Heart left ventricle (tissue), 16 donors: ENCODE results near the gene TNNI3K. TPM values are rescaled to one million over a fixed set of nuclear protein-coding genes. Genes with fewer than 3 reads are reported as not detected.
A peak's percentile ranks its signal among the peaks of the same experiment; 100 is the strongest.

Experiments
- ATAC-seq, 4 donors: fragments of 200-7000 bp; cut with Tn5 transposase; one replicate each; pipeline ENCODE4 v1.9.1; 2020 to 2022; ENCODE audit warnings: moderate library complexity in 4 of 4, mild to moderate bottlenecking in 3 of 4, moderate number of reproducible peaks in 1 of 4
- DNase-seq, 5 donors: peaks; one replicate each; pipeline ENCODE4 v3.0.0-alpha.2; 2020
- H3K27ac ChIP-seq, 12 donors: fragments of 200-600 bp; sonication (generic) in 4 of 12; one replicate each; pipeline versions ENCODE4 v1.5.0 to v1.8.0; 2016 to 2022; ENCODE audit warnings: mild to moderate bottlenecking in 2 of 12
- H3K27me3 ChIP-seq, 9 donors: fragments of 200-600 bp; sonication (generic) in 2 of 9; one replicate each; pipeline versions ENCODE4 v1.5.1 to v1.8.0; 2016 to 2022; ENCODE audit warnings: mild to moderate bottlenecking in 3 of 9
- H3K36me3 ChIP-seq, 9 donors: fragments of 200-600 bp; sonication (generic) in 2 of 9; one replicate each; pipeline versions ENCODE4 v1.5.0 to v1.8.0; 2018 to 2022; ENCODE audit warnings: mild to moderate bottlenecking in 2 of 9
- H3K4me1 ChIP-seq, 12 donors: fragments of 200-600 bp; sonication (generic) in 4 of 12; one replicate each; pipeline versions ENCODE4 v1.5.0 to v1.8.0; 2016 to 2022; ENCODE audit warnings: mild to moderate bottlenecking in 3 of 12
- H3K4me3 ChIP-seq, 12 donors: fragments of 200-600 bp; sonication (generic) in 4 of 12; one replicate each; pipeline versions ENCODE4 v1.5.0 to v1.8.0; 2017 to 2022; ENCODE audit warnings: mild to moderate bottlenecking in 9 of 12, moderate library complexity in 4 of 12
- H3K9me3 ChIP-seq, 12 donors: fragments of 200-600 bp; sonication (generic) in 4 of 12; one replicate each; pipeline versions ENCODE4 v1.5.0 to v1.8.0; 2016 to 2022; ENCODE audit warnings: mild to moderate bottlenecking in 1 of 12
- POLR2A ChIP-seq, 2 donors: fragments of 450-650 bp; IDR thresholded peaks; one replicate each; pipeline ENCODE4 v1.6.1; 2017; ENCODE audit warnings: antibody characterized with exemption in 2 of 2, mild to moderate bottlenecking in 2 of 2, moderate library complexity in 2 of 2
- WGBS, 4 donors: extraction: QIAGEN DNeasy Blood & Tissue Kit in 2 of 4; methylation state at CpG; one replicate each; pipeline versions ENCODE4 v1.1.5 to v1.1.7; 2013 to 2018; 5-methylcytosine and 5-hydroxymethylcytosine counted together
- intact Hi-C, 10 donors: fragments of 100-400 bp; cut with DNase I; formaldehyde crosslinking; loops; one replicate each; pipeline versions ENCODE4 v1.11.1 to v1.14.2; 2022
- polyA plus RNA-seq, 2 donors: library from polyadenylated mRNA; stranded (reverse); fragments of 200-250 nt; gene quantifications; one replicate each; pipeline ENCODE4 v1.2.3, GENCODE V29; 2013
- total RNA-seq, 9 donors: library from RNA; depleted of rRNA in 2 of 9; stranded (reverse); fragments of >200 nt in 2 of 9; fragmentation: NEBNext Ultra II Directional in 3 of 9; extraction: Animal tissue kit (Norgen Biotek cat#: 25700) in 3 of 9; gene quantifications; one replicate each; pipeline versions ENCODE4 v1.1.0 to v1.2.4, GENCODE V29; 2016 to 2023
- TF ChIP-seq, protein P1 (sequence below), 12 donors: fragments of 200-600 bp; sonication (generic) in 4 of 12; IDR thresholded peaks; one replicate each; pipeline versions ENCODE4 v1.5.0 to v1.8.0; 2018 to 2022; ENCODE audit warnings: antibody characterized with exemption in 12 of 12, mild to moderate bottlenecking in 5 of 12
- donor health status: ischemic (EF 13 %, LVEDD 7.1; RV severe dilation, severe dysfunction).
- donor health status: healthy with polysubstance abuse.
- donor health status: DM: no; HTN: yes; CAD: no.
- donor health status: DM: no; HTN: no; CAD: no.
- donor health status: ischemic (EF 25% LVEDD 6.9; RV normal size, moderate dysfunction).
- donor health status: ischemic (EF 25% LVEDD 5.7; RV mildly dilated, moderate dysfunction).
- donor health status: healthy.
- donor health status: DM: yes; HTN: yes; CAD: no.
- donor health status: ischemic (EF 35%, LVEDD 5.7; RV mildly dilated, moderate dysfunction).
- donor health status: nonischemic (EF 11% LVEDD 7.7; RV severe dilation, severe dysfunction).
- donor health status: DM: yes; HTN: yes; CAD: no.
- donor health status: PGD.
- donor health status: ischemic (EF 29% LVEDD 5.4; RV normal size, mild dysfunction).
- donor health status: nonischemic (EF 23%, LVEDD 6.1; RV moderate dilation, normal function).

Gene TNNI3K
- total and polyA plus RNA-seq, 11 donors = 11.5 to 108 (median 59.9) TPM

DNA sequence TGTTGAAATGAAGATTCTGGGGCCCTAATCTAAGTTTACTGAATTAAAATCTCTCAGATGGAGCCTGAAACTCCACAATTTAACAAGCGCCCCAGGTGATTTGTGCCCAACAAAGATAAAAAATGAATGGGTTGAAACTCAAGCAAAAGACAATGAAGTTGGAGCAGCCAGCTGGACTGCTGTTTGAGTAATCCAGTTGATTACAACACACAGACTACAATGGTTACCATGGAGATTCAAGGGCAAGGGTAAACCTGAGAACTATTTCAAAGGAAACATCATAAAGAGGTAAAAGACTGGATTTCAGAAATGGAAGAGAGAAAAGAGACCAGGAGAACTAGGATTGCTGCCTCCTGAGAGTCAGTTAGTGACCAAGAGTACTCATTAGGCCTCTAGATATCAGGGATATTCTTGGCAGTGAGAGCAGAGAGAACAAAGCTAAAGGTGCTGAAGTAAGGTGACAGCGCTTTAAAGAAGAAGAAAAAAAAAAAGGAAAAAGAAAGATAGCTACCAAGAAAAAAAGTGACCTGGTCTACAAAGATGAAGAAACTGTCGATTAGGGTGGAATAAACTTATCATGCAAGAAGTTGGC lies 232.7 kb downstream of the TNNI3K start:
- peak in 3 of 4 donors; percentile 31 to 56 (median 34) for ATAC-seq
- WGBS, 4 donors = 55 to 57% (median 55%) methylated on average over 3 of the region's 3 CpGs

DNA sequence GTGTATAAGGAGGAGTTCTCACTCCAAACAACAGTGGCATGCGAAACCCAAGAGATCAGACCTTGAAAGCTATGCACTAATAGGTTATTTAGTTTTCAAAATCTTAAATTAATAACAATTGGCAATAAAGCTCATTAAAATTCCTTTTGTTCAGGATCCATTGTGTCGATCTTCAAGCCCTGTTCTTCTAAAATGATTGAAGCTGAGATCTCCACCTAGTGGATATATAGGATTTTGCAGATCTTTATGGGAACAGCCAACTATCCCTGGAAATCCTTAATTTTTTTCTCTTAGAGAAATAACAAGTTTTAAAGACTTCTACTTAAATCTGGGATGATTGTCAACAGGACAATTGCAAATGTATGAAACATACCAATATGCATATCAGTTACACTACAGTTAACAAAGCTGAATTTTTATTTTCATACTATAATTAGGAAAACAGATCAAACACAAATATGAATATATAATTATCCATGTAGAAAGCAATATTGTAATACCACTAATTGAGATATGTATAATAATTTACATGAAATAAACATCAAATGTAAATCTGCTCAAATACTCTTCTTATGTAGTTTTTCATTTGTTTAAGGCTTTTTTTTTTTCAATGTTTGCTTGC lies 233.9 kb downstream of the TNNI3K start:
- no peak for TF ChIP-seq POLR2A (IDR thresholded peaks at IDR 0.05)
- TF ChIP-seq, protein P1, sequence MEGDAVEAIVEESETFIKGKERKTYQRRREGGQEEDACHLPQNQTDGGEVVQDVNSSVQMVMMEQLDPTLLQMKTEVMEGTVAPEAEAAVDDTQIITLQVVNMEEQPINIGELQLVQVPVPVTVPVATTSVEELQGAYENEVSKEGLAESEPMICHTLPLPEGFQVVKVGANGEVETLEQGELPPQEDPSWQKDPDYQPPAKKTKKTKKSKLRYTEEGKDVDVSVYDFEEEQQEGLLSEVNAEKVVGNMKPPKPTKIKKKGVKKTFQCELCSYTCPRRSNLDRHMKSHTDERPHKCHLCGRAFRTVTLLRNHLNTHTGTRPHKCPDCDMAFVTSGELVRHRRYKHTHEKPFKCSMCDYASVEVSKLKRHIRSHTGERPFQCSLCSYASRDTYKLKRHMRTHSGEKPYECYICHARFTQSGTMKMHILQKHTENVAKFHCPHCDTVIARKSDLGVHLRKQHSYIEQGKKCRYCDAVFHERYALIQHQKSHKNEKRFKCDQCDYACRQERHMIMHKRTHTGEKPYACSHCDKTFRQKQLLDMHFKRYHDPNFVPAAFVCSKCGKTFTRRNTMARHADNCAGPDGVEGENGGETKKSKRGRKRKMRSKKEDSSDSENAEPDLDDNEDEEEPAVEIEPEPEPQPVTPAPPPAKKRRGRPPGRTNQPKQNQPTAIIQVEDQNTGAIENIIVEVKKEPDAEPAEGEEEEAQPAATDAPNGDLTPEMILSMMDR (IDR thresholded peaks at IDR 0.05) = peak; percentile 39 to 75 (median 61)
- Histone ChIP-seq H3K4me1 (peaks cover 0 to 45% (median 23%) of the 10 kb centered on the region in 12 donors), H3K36me3 (peaks cover 0 to 11% (median 0%) of the 10 kb centered on the region in 9 donors), H3K27me3 (no peaks in the 10 kb centered on the region), H3K9me3 (no peaks in the 10 kb centered on the region), H3K27ac (peak overlapping the region in 8 of 12 donors; percentile 58 to 76 (median 69)), H3K4me3 (no peak overlapping the region)
- DNase-seq = no peak
- intact Hi-C loops = loop anchor here in 4 of 10 donors (5.0 to 10.0 kb wide), 4 partner anchors 84 to 234 kb away; partner anchors contain the start of gene TNNI3K (in 1 of the 4)
- WGBS, 4 donors = 10 to 18% (median 12%) methylated on average over 2 of the region's 2 CpGs
- peak in 2 of 4 donors; percentile 58 to 65 for ATAC-seq

More for the DNA sequence above, 232.7 kb downstream of the TNNI3K start:
- H3K9me3 ChIP-seq = no peaks in the 10 kb centered on the region
- H3K4me3 ChIP-seq = no peak overlapping the region
- intact Hi-C loops = loop anchor here in 4 of 10 donors (5.0 to 10.0 kb wide), 4 partner anchors 83 to 233 kb away; partner anchors contain the start of gene TNNI3K (in 1 of the 4)
- TF ChIP-seq POLR2A (IDR thresholded peaks at IDR 0.05) = no peak
- TF ChIP-seq, protein P1 (IDR thresholded peaks at IDR 0.05) = no peak
- H3K36me3 ChIP-seq = peaks cover 0 to 11% (median 0%) of the 10 kb centered on the region in 9 donors
- peaks cover 0 to 45% (median 24%) of the 10 kb centered on the region in 12 donors for H3K4me1 ChIP-seq
- no peak for DNase-seq
- H3K27me3 ChIP-seq = no peaks in the 10 kb centered on the region
- peak overlapping the region in 7 of 12 donors; percentile 13 to 71 (median 22) for H3K27ac ChIP-seq

DNA sequence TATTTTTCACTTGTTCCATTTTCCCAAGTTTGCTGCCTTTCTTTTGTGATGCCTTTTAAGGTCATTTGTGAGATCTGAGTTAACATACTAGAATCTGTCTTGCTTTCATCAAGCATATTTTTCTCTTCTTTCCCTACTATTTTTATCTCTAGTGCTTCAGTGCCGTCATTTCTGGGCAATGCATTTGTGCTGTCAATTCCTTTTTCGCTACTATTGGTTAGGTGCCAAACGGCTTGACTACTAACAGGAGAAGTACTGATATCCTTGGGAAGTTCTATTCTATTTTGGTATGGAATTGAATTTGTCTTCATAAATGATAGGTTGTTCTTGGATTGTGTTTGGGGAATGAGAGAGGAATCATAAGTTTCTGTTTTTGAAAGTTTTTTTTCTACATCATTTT lies 235.1 kb downstream of the TNNI3K start:
- DNase-seq (peak in 2 of 5 donors; percentile 41 to 45), ATAC-seq (peak; percentile 52 to 82 (median 76))
- intact Hi-C loops = loop anchor here in 2 of 10 donors (2.0 to 5.0 kb wide), 2 partner anchors 271 to 273 kb away; partner anchors contain the start of genes FPGT (in 2 of the 2) and LRRIQ3 (in 2 of the 2)
- peak overlapping the region; percentile 44 to 76 (median 65) for H3K27ac ChIP-seq
- peaks cover 0 to 45% (median 23%) of the 10 kb centered on the region in 12 donors for H3K4me1 ChIP-seq
- no peaks in the 10 kb centered on the region for H3K9me3 ChIP-seq
- H3K36me3 ChIP-seq = peaks cover 0 to 3% (median 0%) of the 10 kb centered on the region in 9 donors
- peak overlapping the region in 1 of 12 donors; percentile 2 for H3K4me3 ChIP-seq
- no peaks in the 10 kb centered on the region for H3K27me3 ChIP-seq
- TF ChIP-seq, protein P1 (IDR thresholded peaks at IDR 0.05) = no peak
- no peak for TF ChIP-seq POLR2A (IDR thresholded peaks at IDR 0.05)
- WGBS, 4 donors = 11 to 26% (median 16%) methylated on average over 3 of the region's 3 CpGs

DNA sequence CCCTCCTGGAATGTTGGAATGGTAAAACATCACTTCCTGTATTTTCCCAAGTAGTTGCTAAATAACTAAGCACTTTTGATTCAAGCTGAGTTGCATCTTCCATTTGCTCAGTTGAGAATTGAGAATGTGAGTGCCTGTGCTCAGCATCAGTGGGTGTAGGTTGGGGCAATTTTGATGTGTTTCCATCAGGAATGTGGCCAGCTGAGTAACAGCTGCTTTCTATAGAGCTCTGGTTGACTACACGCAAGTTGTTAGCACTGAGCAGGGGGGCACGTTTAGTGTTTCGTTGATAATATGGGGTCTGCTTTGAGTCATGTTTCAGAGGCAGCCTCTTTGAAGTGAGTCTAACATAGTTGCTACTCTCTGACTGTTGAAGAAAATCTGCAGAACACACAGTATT lies 235.7 kb downstream of the TNNI3K start:
- intact Hi-C loops = loop anchor here in 2 of 10 donors (2.0 to 5.0 kb wide), 2 partner anchors 272 to 274 kb away; partner anchors contain the start of genes FPGT (in 2 of the 2) and LRRIQ3 (in 2 of the 2)
- Histone ChIP-seq H3K36me3 (no peaks in the 10 kb centered on the region), H3K4me1 (peaks cover 0 to 45% (median 23%) of the 10 kb centered on the region in 12 donors), H3K4me3 (no peak overlapping the region), H3K9me3 (no peaks in the 10 kb centered on the region), H3K27ac (peak overlapping the region; percentile 24 to 76 (median 64)), H3K27me3 (no peaks in the 10 kb centered on the region)
- DNase-seq (no peak), ATAC-seq (peak; percentile 6 to 43 (median 32))
- no peak for TF ChIP-seq POLR2A (IDR thresholded peaks at IDR 0.05)
- TF ChIP-seq, protein P1 (IDR thresholded peaks at IDR 0.05) = no peak
- 16 to 33% (median 22%) methylated on average over 3 of the region's 3 CpGs for WGBS, 4 donors
